PC-3 (cell line): ENCODE data around the gene TBX5.

ENCODE experiments used
- EZH2 ChIP-seq: fragments of 300-600 bp; sonication (generic); IDR thresholded peaks from one replicate; pipeline ENCODE4 v1.6.1; 2017; ENCODE audit warnings: antibody characterized with exemption, mild to moderate bottlenecking, low read length; ENCODE audit not compliant: unreplicated experiment
- TF ChIP-seq, protein P1 (sequence below): fragments of 300-600 bp; sonication (generic); conservative IDR thresholded peaks from 2 replicates; pipeline ENCODE4 v1.5.1; 2017; ENCODE audit warnings: antibody characterized with exemption, low read depth, mild to moderate bottlenecking, low read length

DNA sequence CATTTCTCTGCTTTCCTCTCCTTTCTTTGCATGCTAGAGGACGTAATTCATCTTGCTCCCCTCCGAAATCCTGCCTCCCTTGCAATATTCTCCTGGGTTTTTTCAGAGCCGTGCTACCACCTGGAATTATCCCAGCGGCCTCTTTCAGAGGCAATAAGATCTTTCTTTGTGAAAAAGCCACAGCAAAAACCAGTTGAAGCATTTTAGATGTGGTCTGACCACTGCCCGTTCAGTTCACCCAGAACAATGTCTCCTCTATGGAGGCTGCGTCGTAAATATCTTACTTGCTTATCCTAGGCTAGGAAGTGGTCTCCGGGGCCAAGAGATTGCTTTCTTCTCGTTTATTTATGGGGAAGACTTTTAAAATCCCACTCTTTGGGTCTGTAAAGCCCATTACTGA is 85.8 kb downstream of the TBX5 start:
- TF ChIP-seq, protein P1, sequence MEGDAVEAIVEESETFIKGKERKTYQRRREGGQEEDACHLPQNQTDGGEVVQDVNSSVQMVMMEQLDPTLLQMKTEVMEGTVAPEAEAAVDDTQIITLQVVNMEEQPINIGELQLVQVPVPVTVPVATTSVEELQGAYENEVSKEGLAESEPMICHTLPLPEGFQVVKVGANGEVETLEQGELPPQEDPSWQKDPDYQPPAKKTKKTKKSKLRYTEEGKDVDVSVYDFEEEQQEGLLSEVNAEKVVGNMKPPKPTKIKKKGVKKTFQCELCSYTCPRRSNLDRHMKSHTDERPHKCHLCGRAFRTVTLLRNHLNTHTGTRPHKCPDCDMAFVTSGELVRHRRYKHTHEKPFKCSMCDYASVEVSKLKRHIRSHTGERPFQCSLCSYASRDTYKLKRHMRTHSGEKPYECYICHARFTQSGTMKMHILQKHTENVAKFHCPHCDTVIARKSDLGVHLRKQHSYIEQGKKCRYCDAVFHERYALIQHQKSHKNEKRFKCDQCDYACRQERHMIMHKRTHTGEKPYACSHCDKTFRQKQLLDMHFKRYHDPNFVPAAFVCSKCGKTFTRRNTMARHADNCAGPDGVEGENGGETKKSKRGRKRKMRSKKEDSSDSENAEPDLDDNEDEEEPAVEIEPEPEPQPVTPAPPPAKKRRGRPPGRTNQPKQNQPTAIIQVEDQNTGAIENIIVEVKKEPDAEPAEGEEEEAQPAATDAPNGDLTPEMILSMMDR: no peak
- no peak for TF ChIP-seq EZH2
